AG09319 (cell line): ENCODE measurements around the gene RPP30.

Experiments
- DNase-seq: peaks from one replicate; pipeline ENCODE4 v3.0.0-alpha.2; 2010; ENCODE audit warnings: low read depth; ENCODE audit errors: extremely low read depth
- CTCF ChIP-seq: IDR thresholded peaks from 2 replicates; pipeline ENCODE4 v1.5.1; 2011; ENCODE audit warnings: low read depth, mild to moderate bottlenecking, inconsistent platforms, low read length, moderate library complexity

The RPP30 gene

GRCh38 chr10:90944749-90945148, 73.0 kb downstream of the RPP30 start:
- no peak for DNase-seq
- no peak for TF ChIP-seq CTCF

GRCh38 chr10:90945491-90946070, 73.8 kb downstream of the RPP30 start:
- TF ChIP-seq CTCF, result no peak
- DNase-seq, result no peak

- no peak for DNase-seq
- no peak for TF ChIP-seq CTCF
These were observed 75.5 kb downstream of the RPP30 start for GRCh38 chr10:90947030-90947960.
